ENCODE results near the gene APOBEC2.

Gene APOBEC2

GRCh38 chr6:41088451-41088850 is 35.4 kb downstream of the APOBEC2 start:
- DNase-seq (ENCODE audit: low spot score) = no peak

GRCh38 chr6:41090841-41091761 is 38.1 kb downstream of the APOBEC2 start:
- no peak for DNase-seq (ENCODE audit: low spot score)

GRCh38 chr6:41092421-41093140 is 39.6 kb downstream of the APOBEC2 start:
- peak; percentile 11 for DNase-seq (ENCODE audit: low spot score)

GRCh38 chr6:41093729-41094128 is 40.7 kb downstream of the APOBEC2 start:
- no peak for DNase-seq (ENCODE audit: low spot score)

GRCh38 chr6:41097467-41098090 is 44.6 kb downstream of the APOBEC2 start:
- no peak for DNase-seq (ENCODE audit: low spot score)

GRCh38 chr6:41098366-41098765 is 45.4 kb downstream of the APOBEC2 start:
- no peak for DNase-seq (ENCODE audit: low spot score)

GRCh38 chr6:41100871-41101287 is 47.9 kb downstream of the APOBEC2 start:
- no peak for DNase-seq (ENCODE audit: low spot score)

GRCh38 chr6:41103847-41104246 is 50.8 kb downstream of the APOBEC2 start:
- no peak for DNase-seq (ENCODE audit: low spot score)

GRCh38 chr6:41111017-41111416 is 58.0 kb downstream of the APOBEC2 start:
- DNase-seq (ENCODE audit: low spot score) = no peak
